Measurements from ENCODE around the gene LILRA2. TPM values are rescaled to one million over a fixed set of nuclear protein-coding genes. Genes with fewer than 3 reads are reported as not detected.

LILRA2 gene
- total RNA-seq, result not detected in 2 replicates

GRCh38 chr19:54573330-54573872 lies at the start of gene LILRA2:
Gene LILRA2 (plus strand): TSS chr19:54573790. CDS start chr19:54573879, 89 bp downstream.

GRCh38 chr19:54593445-54593844 lies 19.9 kb downstream of the LILRA2 start, which contains the start of gene LILRA1:
Gene LILRA1 (plus strand): TSS chr19:54593632. CDS start chr19:54594245, 613 bp downstream.

DNA sequence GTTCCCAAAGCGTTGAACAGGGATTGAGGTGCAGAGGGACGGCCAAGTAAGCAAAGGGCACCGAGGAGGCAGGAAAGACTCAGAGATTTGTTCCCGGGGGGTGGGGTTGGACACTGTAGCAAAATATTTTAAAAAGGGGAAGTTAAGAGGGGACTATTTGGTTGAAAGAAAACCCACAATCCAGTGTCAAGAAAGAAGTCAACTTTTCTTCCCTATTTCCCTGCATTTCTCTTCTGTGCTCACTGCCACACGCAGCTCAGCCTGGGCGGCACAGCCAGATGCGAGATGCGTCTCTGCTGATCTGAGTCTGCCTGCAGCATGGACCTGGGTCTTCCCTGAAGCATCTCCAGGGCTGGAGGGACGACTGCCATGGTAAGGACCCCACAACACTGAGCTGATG lies 56.7 kb downstream of the LILRA2 start, which contains the start of gene LILRB1:
Gene LILRB1, plus strand, starts transcription at position 223 of the 400 bp plus-strand sequence. CDS start 590 bp downstream, outside the sequence.

Other genes starting within 250 kb of the LILRA2 start
- gene LILRA4, start 234.6 kb upstream of the LILRA2 start, total RNA-seq, result not detected in 2 replicates
- not detected in 2 replicates for gene LAIR1, start 208.9 kb upstream of the LILRA2 start, total RNA-seq
- gene TTYH1, start 158.3 kb upstream of the LILRA2 start, total RNA-seq, result not detected in 2 replicates
- gene LENG8, start 124.6 kb upstream of the LILRA2 start, total RNA-seq, result 47.0 and 83.2 TPM in 2 replicates
- 11.2 and 15.1 TPM in 2 replicates for gene LENG9, start 110.0 kb upstream of the LILRA2 start, total RNA-seq
- gene CDC42EP5, start 100.5 kb upstream of the LILRA2 start, total RNA-seq, result 28.1 and 51.9 TPM in 2 replicates
- not detected in 2 replicates for gene LAIR2, start 71.0 kb upstream of the LILRA2 start, total RNA-seq
- not detected in 2 replicates for gene LILRA1, start 19.8 kb downstream of the LILRA2 start, total RNA-seq
- gene LILRB1, start 56.7 kb downstream of the LILRA2 start, total RNA-seq, result not detected in 2 replicates
- not detected in 2 replicates for gene LILRB4, start 89.2 kb downstream of the LILRA2 start, total RNA-seq
- gene KIR3DL3, start 150.7 kb downstream of the LILRA2 start, total RNA-seq, result not detected in 2 replicates
- gene KIR2DL3, start 164.7 kb downstream of the LILRA2 start, total RNA-seq, result not detected in 2 replicates
- not detected in 2 replicates for gene KIR2DL1, start 196.0 kb downstream of the LILRA2 start, total RNA-seq
- not detected in 2 replicates for gene KIR2DL4, start 229.8 kb downstream of the LILRA2 start, total RNA-seq
- gene KIR3DL1, start 242.7 kb downstream of the LILRA2 start, total RNA-seq, result not detected in 2 replicates